Measurements from ENCODE around the gene TP53RK. TPM values are rescaled to one million over a fixed set of nuclear protein-coding genes. Genes with fewer than 3 reads are reported as not detected.

The TP53RK gene
- total RNA-seq: 10 to 100 TPM; 14.8 to 20.9 TPM

DNA sequence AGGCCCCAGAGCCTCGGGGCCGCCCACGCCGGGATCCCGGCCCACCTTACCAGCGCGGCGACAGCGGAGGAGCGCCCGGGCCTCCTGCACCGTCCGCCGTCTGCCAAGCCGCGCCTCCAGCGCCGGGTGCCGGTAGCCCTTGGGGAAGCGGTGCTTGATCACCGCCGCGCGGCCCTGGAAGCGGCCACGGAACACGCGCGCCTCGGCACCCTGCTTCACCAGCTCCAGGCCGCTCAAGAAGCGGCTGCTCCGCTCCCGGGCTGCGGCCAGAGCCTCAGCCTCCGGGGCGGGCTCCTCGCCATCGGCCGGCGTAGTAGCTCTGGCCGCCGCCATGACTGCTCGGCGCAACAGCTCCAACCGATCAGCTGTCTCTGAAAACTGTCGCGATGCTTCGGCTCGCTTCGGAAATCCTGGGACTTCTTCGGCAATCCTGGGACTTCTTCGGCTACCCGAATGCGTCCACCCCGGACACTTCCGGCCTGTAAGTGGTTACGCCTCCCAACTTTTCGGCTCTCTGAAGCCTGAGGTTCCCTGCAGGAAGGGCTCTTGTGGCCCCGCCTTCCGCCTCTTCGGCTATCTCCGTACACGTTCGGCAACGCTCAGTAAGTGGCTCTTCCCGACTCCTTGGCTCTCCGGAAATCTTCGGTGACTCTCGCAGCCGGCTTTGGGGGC, at the start of gene TP53RK:
Gene TP53RK, minus strand, starts transcription at position 363 of the 672 bp plus-strand sequence. Its CDS starts 30 bp downstream, at position 333.
- CTCF ChIA-PET: interaction anchor here (1.0 to 6.0 kb wide), 12 partner anchors 9 to 168 kb away, joined by 3 to 22 read pairs (median 5); no protein-coding TSS in a partner anchor
- peak within 1 kb of the TSS; percentile 95 for H3K4me3 Mint-ChIP-seq
- H3K27me3 Mint-ChIP-seq: no peaks in the 10 kb centered on the region
- peaks cover 25% of the 10 kb centered on the region for H3K36me3 Mint-ChIP-seq
- peaks cover 38% of the 10 kb centered on the region for H3K4me1 Mint-ChIP-seq
- peak; percentile 98 for ATAC-seq
- peak; percentile 99 for DNase-seq
- no peaks in the 10 kb centered on the region for H3K9me3 Mint-ChIP-seq (ENCODE audit: low read depth)
- peak within 1 kb of the TSS; percentile 93 for H3K27ac Mint-ChIP-seq

GRCh38 chr20:46735436-46735835, 46.2 kb upstream of the TP53RK start:
- H3K4me1 Mint-ChIP-seq: no peaks in the 10 kb centered on the region
- ATAC-seq (no peak), DNase-seq (no peak)
- H3K36me3 Mint-ChIP-seq: no peaks in the 10 kb centered on the region
- peaks cover 13% of the 10 kb centered on the region for H3K27me3 Mint-ChIP-seq
- H3K4me3 Mint-ChIP-seq: no peak overlapping the region
- H3K27ac Mint-ChIP-seq: no peak overlapping the region
- no peaks in the 10 kb centered on the region for H3K9me3 Mint-ChIP-seq (ENCODE audit: low read depth)
- CTCF ChIA-PET: interaction anchor here (1.5 kb wide), 1 partner anchor 19 kb away, joined by 5 read pairs; no protein-coding TSS in a partner anchor

DNA sequence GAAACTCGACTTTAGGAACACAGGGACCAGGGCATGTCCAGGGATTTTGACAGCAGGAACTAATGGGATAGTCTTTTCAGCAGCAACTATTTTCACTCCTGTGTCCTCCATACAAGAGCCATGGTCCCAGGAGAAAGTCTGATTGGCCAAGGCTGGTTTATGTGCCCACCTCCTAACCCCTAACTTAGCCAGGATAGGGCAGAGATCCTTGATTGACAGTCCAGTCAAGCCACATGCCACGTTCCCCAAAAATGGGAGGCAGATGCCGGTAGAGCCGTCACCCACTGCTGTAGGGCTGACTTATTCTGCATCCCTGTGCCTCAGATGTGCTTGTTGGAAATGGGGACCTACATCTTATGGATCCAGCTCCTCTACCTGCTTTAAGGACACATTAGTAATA, 42.5 kb upstream of the TP53RK start:
- no peak for ATAC-seq
- Mint-ChIP-seq H3K9me3 (ENCODE audit: low read depth) (no peaks in the 10 kb centered on the region), H3K4me3 (no peak overlapping the region), H3K4me1 (no peaks in the 10 kb centered on the region), H3K36me3 (no peaks in the 10 kb centered on the region), H3K27me3 (no peaks in the 10 kb centered on the region), H3K27ac (no peak overlapping the region)
- CTCF ChIA-PET: no interaction called here
- no peak for DNase-seq

- no peaks in the 10 kb centered on the region for H3K4me1 Mint-ChIP-seq
- DNase-seq: no peak
- H3K27ac Mint-ChIP-seq: no peak overlapping the region
- H3K27me3 Mint-ChIP-seq: no peaks in the 10 kb centered on the region
- no peaks in the 10 kb centered on the region for H3K36me3 Mint-ChIP-seq
- no peak overlapping the region for H3K4me3 Mint-ChIP-seq
- H3K9me3 Mint-ChIP-seq (ENCODE audit: low read depth): peaks cover 1% of the 10 kb centered on the region
- no peak for ATAC-seq
- CTCF ChIA-PET: no interaction called here
Measured at GRCh38 chr20:46725186-46726165, 36.2 kb upstream of the TP53RK start.

GRCh38 chr20:46724343-46724959, 35.2 kb upstream of the TP53RK start:
- Mint-ChIP-seq H3K4me3 (no peak overlapping the region), H3K27ac (no peak overlapping the region), H3K27me3 (no peaks in the 10 kb centered on the region), H3K4me1 (no peaks in the 10 kb centered on the region), H3K9me3 (ENCODE audit: low read depth) (peaks cover 6% of the 10 kb centered on the region), H3K36me3 (no peaks in the 10 kb centered on the region)
- DNase-seq (no peak), ATAC-seq (no peak)
- CTCF ChIA-PET: no interaction called here

DNA sequence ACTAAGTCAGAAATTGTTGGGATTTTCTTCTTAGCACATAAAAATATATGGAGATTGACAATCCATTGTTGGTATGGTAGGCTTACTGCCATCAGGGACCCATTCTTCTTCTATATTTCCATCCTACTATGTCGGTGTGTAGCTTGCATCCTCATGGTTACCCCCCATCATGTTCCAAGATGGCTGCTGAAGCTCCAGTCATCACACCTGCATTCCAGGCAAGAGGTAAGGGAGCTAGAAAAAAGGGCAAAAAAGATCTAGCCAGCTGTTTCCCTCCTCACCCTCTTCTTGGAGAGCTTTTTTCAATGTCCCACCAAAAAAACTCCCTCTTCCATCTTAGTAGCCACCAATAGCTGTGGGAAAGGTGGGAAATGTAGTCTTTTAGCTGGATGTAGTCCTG, 33.8 kb upstream of the TP53RK start:
- DNase-seq (no peak), ATAC-seq (no peak)
- no peaks in the 10 kb centered on the region for H3K36me3 Mint-ChIP-seq
- H3K9me3 Mint-ChIP-seq (ENCODE audit: low read depth): peaks cover 6% of the 10 kb centered on the region
- no peak overlapping the region for H3K4me3 Mint-ChIP-seq
- CTCF ChIA-PET: no interaction called here
- no peaks in the 10 kb centered on the region for H3K4me1 Mint-ChIP-seq
- no peak overlapping the region for H3K27ac Mint-ChIP-seq
- H3K27me3 Mint-ChIP-seq: no peaks in the 10 kb centered on the region

DNA sequence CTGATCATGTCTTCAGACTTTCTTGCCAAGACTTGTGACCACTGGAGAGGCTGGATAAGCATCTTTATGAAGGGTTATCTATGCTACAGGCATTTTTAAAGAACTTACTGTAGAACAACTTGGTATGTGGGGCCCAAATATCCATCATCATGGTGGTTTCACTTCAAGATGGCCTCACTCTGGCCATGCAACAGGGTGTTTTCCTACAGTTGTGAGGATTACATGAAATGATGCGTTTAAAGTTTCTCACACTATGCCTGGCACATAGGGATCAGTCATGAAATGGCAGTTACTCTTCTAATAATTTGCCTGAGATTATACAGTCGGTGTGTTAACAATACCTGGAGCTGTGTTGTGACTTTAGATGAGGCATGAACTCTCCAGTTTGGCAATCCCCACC, 33.2 kb upstream of the TP53RK start:
- Mint-ChIP-seq H3K9me3 (ENCODE audit: low read depth) (peaks cover 6% of the 10 kb centered on the region), H3K27ac (no peak overlapping the region), H3K36me3 (no peaks in the 10 kb centered on the region), H3K4me1 (no peaks in the 10 kb centered on the region), H3K27me3 (no peaks in the 10 kb centered on the region), H3K4me3 (no peak overlapping the region)
- DNase-seq: no peak
- ATAC-seq: no peak
- CTCF ChIA-PET: no interaction called here

GRCh38 chr20:46721476-46721875, 32.2 kb upstream of the TP53RK start:
- Mint-ChIP-seq H3K4me3 (no peak overlapping the region), H3K36me3 (no peaks in the 10 kb centered on the region), H3K27me3 (no peaks in the 10 kb centered on the region), H3K4me1 (no peaks in the 10 kb centered on the region), H3K27ac (no peak overlapping the region), H3K9me3 (ENCODE audit: low read depth) (peaks cover 6% of the 10 kb centered on the region)
- ATAC-seq: no peak
- CTCF ChIA-PET: no interaction called here
- DNase-seq: no peak

DNA sequence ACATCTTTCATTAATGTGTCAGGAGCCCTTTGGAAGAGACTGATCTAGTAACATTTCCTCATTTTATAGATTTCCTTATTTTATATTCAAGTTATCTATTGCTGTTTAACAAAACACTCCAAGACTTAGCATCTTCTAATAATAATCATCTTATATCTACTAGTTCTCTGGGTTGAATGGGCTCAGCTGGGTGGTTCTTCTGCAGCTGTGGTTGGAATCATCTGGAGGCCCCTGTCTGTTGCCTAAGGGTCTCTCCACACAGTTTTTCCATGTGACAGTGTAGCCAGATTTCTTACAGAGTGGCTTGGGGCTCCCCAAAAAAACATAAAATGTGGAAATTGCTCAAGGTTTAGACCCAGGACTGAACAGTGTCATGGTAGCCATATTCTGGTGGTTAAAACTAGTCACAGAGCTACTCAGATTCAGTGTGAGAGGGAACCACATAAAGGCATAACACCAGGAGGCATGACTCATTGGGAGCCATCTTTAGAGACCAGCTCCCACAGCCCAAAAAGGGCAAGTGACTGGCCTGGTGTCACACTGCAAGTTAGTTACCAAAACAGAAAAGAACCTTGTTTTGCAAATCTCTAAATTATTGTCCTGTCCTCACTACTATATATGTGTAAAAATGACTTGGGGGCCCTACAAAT, 31.7 kb upstream of the TP53RK start:
- peaks cover 6% of the 10 kb centered on the region for H3K9me3 Mint-ChIP-seq (ENCODE audit: low read depth)
- CTCF ChIA-PET: no interaction called here
- no peak overlapping the region for H3K4me3 Mint-ChIP-seq

DNA sequence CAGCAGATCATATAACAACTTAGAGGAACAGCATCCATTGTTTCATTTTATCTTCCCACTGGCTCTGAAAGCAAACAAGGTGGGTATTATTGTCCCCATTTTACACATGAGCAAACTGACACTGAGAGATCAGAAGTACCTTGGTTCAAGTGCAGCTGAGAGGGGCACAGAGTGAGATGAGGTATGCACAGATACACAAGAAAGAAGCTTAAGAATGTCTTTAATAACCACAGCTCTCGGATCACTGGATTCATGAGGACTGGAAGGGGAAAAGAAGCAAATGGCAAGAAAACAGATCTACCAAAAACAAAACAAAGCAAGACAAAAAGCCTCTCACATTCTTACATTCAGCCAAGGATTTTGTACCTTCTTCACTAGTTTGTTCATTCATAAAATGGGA, 30.8 kb upstream of the TP53RK start:
- no peak overlapping the region for H3K27ac Mint-ChIP-seq
- DNase-seq (no peak), ATAC-seq (no peak)
- H3K4me3 Mint-ChIP-seq: no peak overlapping the region
- no peaks in the 10 kb centered on the region for H3K27me3 Mint-ChIP-seq
- no peaks in the 10 kb centered on the region for H3K36me3 Mint-ChIP-seq
- CTCF ChIA-PET: interaction anchor here (0.6 kb wide), 1 partner anchor 696 kb away, joined by 3 read pairs; no protein-coding TSS in a partner anchor
- no peaks in the 10 kb centered on the region for H3K4me1 Mint-ChIP-seq
- peaks cover 6% of the 10 kb centered on the region for H3K9me3 Mint-ChIP-seq (ENCODE audit: low read depth)

More for the DNA sequence above, 31.7 kb upstream of the TP53RK start:
- H3K36me3 Mint-ChIP-seq: no peaks in the 10 kb centered on the region
- no peak for DNase-seq
- ATAC-seq: no peak
- no peak overlapping the region for H3K27ac Mint-ChIP-seq
- no peaks in the 10 kb centered on the region for H3K4me1 Mint-ChIP-seq
- H3K27me3 Mint-ChIP-seq: no peaks in the 10 kb centered on the region

DNA sequence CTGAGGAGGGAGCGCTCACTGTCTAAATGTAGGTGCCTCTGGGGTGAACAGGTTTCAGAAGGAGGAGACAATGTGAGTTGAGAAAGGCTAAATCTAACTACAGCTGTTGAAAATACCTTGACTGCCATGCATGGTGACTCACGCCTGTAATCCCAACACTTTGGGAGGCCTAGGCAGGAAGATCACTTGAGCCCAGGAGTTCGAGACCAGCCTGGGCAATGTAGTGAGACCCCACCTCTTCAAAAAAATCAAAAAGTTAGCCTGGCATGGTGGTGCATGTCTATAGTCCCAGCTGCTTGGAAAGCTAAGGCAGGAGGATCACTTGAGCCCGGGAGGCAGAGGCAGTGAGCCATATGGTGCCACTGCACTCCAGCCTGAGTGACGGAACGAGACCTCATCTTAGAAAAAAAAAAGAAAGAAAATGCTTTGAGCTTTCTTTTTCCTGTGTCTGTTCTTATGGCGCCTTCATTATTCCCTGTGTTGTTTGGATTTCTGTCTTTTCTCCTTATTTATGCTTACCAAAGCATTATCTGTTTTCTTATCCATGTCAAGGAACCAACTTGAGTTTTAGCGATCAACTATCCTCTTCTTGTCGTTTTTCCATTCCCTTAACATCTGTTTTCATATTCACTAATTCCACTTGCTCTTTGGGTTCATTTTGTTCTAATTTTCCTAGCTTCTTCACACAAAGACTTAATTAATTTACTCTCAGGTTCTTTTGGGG, 28.7 kb upstream of the TP53RK start:
- CTCF ChIA-PET: no interaction called here
- Mint-ChIP-seq H3K4me3 (no peak overlapping the region), H3K36me3 (no peaks in the 10 kb centered on the region), H3K27me3 (peaks cover 8% of the 10 kb centered on the region), H3K27ac (no peak overlapping the region), H3K4me1 (no peaks in the 10 kb centered on the region), H3K9me3 (ENCODE audit: low read depth) (peaks cover 6% of the 10 kb centered on the region)
- no peak for ATAC-seq
- DNase-seq: no peak

DNA sequence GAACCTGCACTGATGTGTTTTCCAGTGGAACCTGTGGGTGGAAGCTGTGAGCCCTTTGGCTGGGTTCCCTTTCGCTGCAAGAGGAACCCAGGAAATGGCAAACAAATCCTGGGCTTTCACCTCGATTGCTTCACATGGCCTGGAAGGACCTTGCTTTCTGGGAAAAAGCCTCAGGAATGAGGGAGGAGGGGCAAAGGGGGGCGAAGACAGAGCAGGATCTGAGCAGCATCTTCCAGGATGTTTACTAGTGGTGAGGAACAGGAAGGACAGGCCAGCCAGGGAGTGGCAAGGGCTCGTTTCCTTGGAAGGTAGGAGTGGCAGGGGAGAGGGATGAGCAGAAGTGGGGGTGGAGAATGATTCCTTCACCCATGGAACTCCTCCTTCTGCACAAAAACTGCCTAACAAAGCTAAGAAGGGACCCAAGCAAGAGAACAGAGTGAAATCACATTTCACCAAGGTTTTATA, 26.1 kb upstream of the TP53RK start:
- ATAC-seq (no peak), DNase-seq (no peak)
- peaks cover 20% of the 10 kb centered on the region for H3K27me3 Mint-ChIP-seq
- no peak overlapping the region for H3K4me3 Mint-ChIP-seq
- H3K36me3 Mint-ChIP-seq: no peaks in the 10 kb centered on the region
- CTCF ChIA-PET: no interaction called here
- peaks cover 3% of the 10 kb centered on the region for H3K9me3 Mint-ChIP-seq (ENCODE audit: low read depth)
- no peak overlapping the region for H3K27ac Mint-ChIP-seq
- H3K4me1 Mint-ChIP-seq: no peaks in the 10 kb centered on the region

All from activated CD8-positive, alpha-beta memory T cell treated with anti-CD3 and anti-CD28 coated beads, Interleukin-2, amount 10 ng/mL, durations not matched to agents 7 days and 5 days (primary cell).